Lung (tissue), 12 donors: ENCODE results near the gene PAPPA2. TPM values are rescaled to one million over a fixed set of nuclear protein-coding genes. Genes with fewer than 3 reads are reported as not detected.
"Not testable (repeated sequence)": the region's sequence is repeated elsewhere in the genome, so short reads cannot be mapped to it uniquely, and the experiment has no call there.

Source experiments
- ATAC-seq: fragments of 200-7000 bp; cut with Tn5 transposase; one replicate; pipeline ENCODE4 v1.9.1; 2020; ENCODE audit warnings: moderate number of reproducible peaks; ENCODE audit not compliant: insufficient read depth, low FRiP score
- DNase-seq, 3 donors: peaks; one replicate each; pipeline ENCODE4 v3.0.0-alpha.2; 2013 to 2017
- H3K27ac ChIP-seq, 2 donors: one replicate each; pipeline ENCODE4 v1.5.1; 2013; ENCODE audit warnings: mild to moderate bottlenecking in 2 of 2, moderate library complexity in 2 of 2, control low read depth in 1 of 2, inconsistent platforms in 1 of 2, low read depth in 1 of 2, low read length in 1 of 2
- H3K27me3 ChIP-seq, 3 donors: one replicate each; pipeline ENCODE4 v1.5.1; 2013; ENCODE audit warnings: low read length in 2 of 3; ENCODE audit not compliant: control insufficient read depth in 3 of 3, insufficient read depth in 3 of 3
- H3K36me3 ChIP-seq, 4 donors: one replicate each; pipeline ENCODE4 v1.5.1; 2013; ENCODE audit warnings: low read length in 4 of 4, mild to moderate bottlenecking in 1 of 4, moderate library complexity in 1 of 4; ENCODE audit not compliant: control insufficient read depth in 4 of 4, insufficient read depth in 4 of 4
- H3K4me1 ChIP-seq, 5 donors: one replicate each; pipeline ENCODE4 v1.5.1; 2013; ENCODE audit warnings: low read length in 5 of 5, mild to moderate bottlenecking in 2 of 5, moderate library complexity in 1 of 5; ENCODE audit not compliant: control insufficient read depth in 5 of 5, insufficient read depth in 5 of 5
- H3K4me3 ChIP-seq: one replicate; pipeline ENCODE4 v1.5.1; 2013; ENCODE audit warnings: mild to moderate bottlenecking, control low read depth, moderate library complexity
- H3K9ac ChIP-seq, 2 donors: one replicate each; pipeline ENCODE4 v1.5.1; 2013; ENCODE audit warnings: low read length in 2 of 2, control low read depth in 1 of 2; ENCODE audit not compliant: insufficient read depth in 1 of 2
- H3K9me3 ChIP-seq, 4 donors: one replicate each; pipeline ENCODE4 v1.5.1; 2013; ENCODE audit warnings: low read length in 3 of 4, mild to moderate bottlenecking in 1 of 4, moderate library complexity in 1 of 4; ENCODE audit not compliant: control insufficient read depth in 4 of 4, insufficient read depth in 3 of 4
- WGBS, 2 donors: extraction: QIAGEN DNeasy Blood & Tissue Kit; methylation state at CpG; one replicate each; pipeline ENCODE4 v1.1.7; 2013; 5-methylcytosine and 5-hydroxymethylcytosine counted together
- polyA plus RNA-seq, 2 donors: library from polyadenylated mRNA; stranded (reverse); fragments of 200-250 nt; gene quantifications; one replicate each; pipeline ENCODE4 v1.2.1, GENCODE V29; 2013
- total RNA-seq, 2 donors: library from RNA; depleted of rRNA in 1 of 2; stranded (reverse); fragments of >200 nt in 1 of 2; gene quantifications; one replicate each; pipeline ENCODE4 v1.2.1, GENCODE V29; 2014 to 2021
- TF ChIP-seq, protein P1 (sequence below): IDR thresholded peaks from 2 replicates; pipeline ENCODE4 v1.5.1; 2012; ENCODE audit warnings: mild to moderate bottlenecking; ENCODE audit errors: control extremely low read depth, extremely low read depth
- donor health status: control.
- donor health status: control.
- donor health status: Bipolar disorder and iron deficiency.
- donor health status: healthy.
- donor health status: DM: yes; HTN: yes; CAD: no.

The PAPPA2 gene
- total and polyA plus RNA-seq, 4 donors = 0.02 to 0.55 (median 0.32) TPM

DNA sequence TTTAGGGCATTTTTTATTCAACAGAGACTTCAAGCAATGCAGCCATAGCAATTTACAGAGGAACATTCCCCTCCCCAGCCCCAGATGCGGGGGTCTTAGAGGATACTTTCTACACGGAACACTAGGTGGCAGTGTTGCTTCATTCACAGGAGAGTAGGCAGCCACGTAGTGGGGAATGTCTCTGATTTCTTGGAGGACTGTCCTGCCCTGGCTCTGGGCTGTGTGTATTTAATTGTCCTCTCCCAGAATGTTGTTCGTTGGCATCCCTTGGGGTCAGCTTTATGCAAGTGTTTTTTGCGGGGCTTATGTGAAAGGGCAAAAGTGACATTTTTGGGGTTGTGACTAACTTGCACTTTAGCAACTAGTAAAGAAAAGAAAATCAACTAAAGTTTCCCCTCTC, 96.9 kb downstream of the PAPPA2 start:
- no peak overlapping the region for H3K27ac ChIP-seq
- H3K4me3 ChIP-seq = no peak overlapping the region
- H3K9me3 ChIP-seq = no peaks in the 10 kb centered on the region
- peaks cover 0 to 2% (median 0%) of the 10 kb centered on the region in 3 donors for H3K27me3 ChIP-seq
- DNase-seq (peak; percentile 70 to 89 (median 86)), ATAC-seq (peak; percentile 69)
- H3K9ac ChIP-seq = no peak overlapping the region
- no peaks in the 10 kb centered on the region for H3K36me3 ChIP-seq
- H3K4me1 ChIP-seq = no peaks in the 10 kb centered on the region
- TF ChIP-seq, protein P1, sequence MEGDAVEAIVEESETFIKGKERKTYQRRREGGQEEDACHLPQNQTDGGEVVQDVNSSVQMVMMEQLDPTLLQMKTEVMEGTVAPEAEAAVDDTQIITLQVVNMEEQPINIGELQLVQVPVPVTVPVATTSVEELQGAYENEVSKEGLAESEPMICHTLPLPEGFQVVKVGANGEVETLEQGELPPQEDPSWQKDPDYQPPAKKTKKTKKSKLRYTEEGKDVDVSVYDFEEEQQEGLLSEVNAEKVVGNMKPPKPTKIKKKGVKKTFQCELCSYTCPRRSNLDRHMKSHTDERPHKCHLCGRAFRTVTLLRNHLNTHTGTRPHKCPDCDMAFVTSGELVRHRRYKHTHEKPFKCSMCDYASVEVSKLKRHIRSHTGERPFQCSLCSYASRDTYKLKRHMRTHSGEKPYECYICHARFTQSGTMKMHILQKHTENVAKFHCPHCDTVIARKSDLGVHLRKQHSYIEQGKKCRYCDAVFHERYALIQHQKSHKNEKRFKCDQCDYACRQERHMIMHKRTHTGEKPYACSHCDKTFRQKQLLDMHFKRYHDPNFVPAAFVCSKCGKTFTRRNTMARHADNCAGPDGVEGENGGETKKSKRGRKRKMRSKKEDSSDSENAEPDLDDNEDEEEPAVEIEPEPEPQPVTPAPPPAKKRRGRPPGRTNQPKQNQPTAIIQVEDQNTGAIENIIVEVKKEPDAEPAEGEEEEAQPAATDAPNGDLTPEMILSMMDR = peak; percentile 53
- 5% methylated on average over 5 of the region's 5 CpGs for WGBS, 2 donors

DNA sequence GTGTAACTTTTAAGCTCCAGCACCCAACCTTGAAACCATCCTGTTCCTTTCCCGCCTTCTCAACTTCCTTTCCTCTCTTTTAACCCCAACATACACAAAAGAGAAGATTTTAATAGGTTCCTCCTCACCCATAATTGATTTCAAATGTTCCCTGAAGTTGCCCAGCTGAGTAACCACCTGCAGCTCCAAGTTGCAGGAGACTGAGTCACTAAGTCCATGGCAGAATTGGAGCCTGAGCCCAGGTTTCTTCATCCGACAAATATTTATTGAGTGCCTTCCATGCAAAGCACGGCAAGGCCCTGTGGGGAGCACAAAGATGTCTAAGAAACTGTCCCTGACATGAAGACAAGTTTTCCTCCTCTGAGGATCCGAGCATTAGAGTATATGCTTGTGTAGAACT, 97.7 kb downstream of the PAPPA2 start:
- Histone ChIP-seq H3K27me3 (no peaks in the 10 kb centered on the region), H3K27ac (no peak overlapping the region), H3K9me3 (no peaks in the 10 kb centered on the region), H3K36me3 (no peaks in the 10 kb centered on the region), H3K4me3 (no peak overlapping the region), H3K9ac (no peak overlapping the region), H3K4me1 (no peaks in the 10 kb centered on the region)
- TF ChIP-seq, protein P1 = no peak
- DNase-seq (no peak), ATAC-seq (no peak)
- 87 to 92% methylated on average over 4 of the region's 4 CpGs for WGBS, 2 donors

- H3K9ac ChIP-seq, DNase-seq, H3K27me3 ChIP-seq, H3K4me3 ChIP-seq, H3K9me3 ChIP-seq, H3K27ac ChIP-seq, H3K4me1 ChIP-seq, H3K36me3 ChIP-seq, ATAC-seq: not testable (repeated sequence)
- 92 to 94% methylated on average over 7 of the region's 7 CpGs for WGBS, 2 donors
Observed at GRCh38 chr1:176561761-176562160, 98.8 kb downstream of the PAPPA2 start.

GRCh38 chr1:176566004-176566975, 103.3 kb downstream of the PAPPA2 start:
- no peak overlapping the region for H3K4me3 ChIP-seq
- no peak overlapping the region for H3K9ac ChIP-seq
- DNase-seq = no peak
- ATAC-seq = no peak
- no peaks in the 10 kb centered on the region for H3K9me3 ChIP-seq
- peaks cover 0 to 7% (median 0%) of the 10 kb centered on the region in 5 donors for H3K4me1 ChIP-seq
- WGBS, 2 donors = 34 to 53% methylated on average over 2 of the region's 2 CpGs
- no peaks in the 10 kb centered on the region for H3K36me3 ChIP-seq
- TF ChIP-seq, protein P1 = no peak
- no peak overlapping the region for H3K27ac ChIP-seq
- H3K27me3 ChIP-seq = no peaks in the 10 kb centered on the region
